Panc1 (cell line): ENCODE results near the gene IFFO2. TPM values are rescaled to one million over a fixed set of nuclear protein-coding genes. Genes with fewer than 3 reads are reported as not detected.

Source experiments
- ATAC-seq: fragments of 200-7000 bp; cut with Tn5 transposase; 2 replicates; pipeline ENCODE4 v1.9.1; 2020; ENCODE audit warnings: mild to moderate bottlenecking, moderate library complexity
- BruUV-seq: library from RNA; stranded (reverse); fragments of 400-500 nt; replicated peaks from 2 replicates; lab custom pipeline; 2021; lab: Mats Ljungman, UMichigan
- CTCF ChIA-PET: fragments of 300-600 bp; sonication (Branson Sonifier 250); formaldehyde crosslinking; loops from one replicate; lab custom pipeline; 2022; ENCODE audit warnings: antibody characterized with exemption; lab: Charles Lee
- POLR2A ChIA-PET: fragments of 300-600 bp; sonication (Branson Sonifier 250); formaldehyde crosslinking; loops from one replicate; lab custom pipeline; 2022; ENCODE audit warnings: antibody characterized with exemption; lab: Charles Lee
- DNase-seq: peaks from one replicate; pipeline ENCODE4 v3.0.0-alpha.2; 2010; ENCODE audit warnings: low read depth, low spot score
- H3K27ac ChIP-seq: 2 replicates; pipeline ENCODE4 v1.5.1; 2011; ENCODE audit warnings: mild to moderate bottlenecking, low read length, inconsistent platforms
- H3K27me3 ChIP-seq: fragments of 200-500 bp; sonication (Bioruptor generic); 2 replicates; pipeline ENCODE4 v1.6.0; 2014; ENCODE audit warnings: low read length, inconsistent platforms; ENCODE audit not compliant: control insufficient read depth, insufficient read depth
- H3K36me3 ChIP-seq: fragments of 200-500 bp; sonication (Bioruptor generic); 2 replicates; pipeline ENCODE4 v1.5.1; 2014; ENCODE audit warnings: inconsistent platforms, mild to moderate bottlenecking, low read length, moderate library complexity; ENCODE audit not compliant: control insufficient read depth, insufficient read depth
- H3K4me1 ChIP-seq: 2 replicates; pipeline ENCODE4 v1.5.1; 2011; ENCODE audit warnings: inconsistent platforms, mild to moderate bottlenecking, low read length, moderate library complexity; ENCODE audit not compliant: control insufficient read depth, insufficient read depth
- H3K4me3 ChIP-seq, 2 experiments: 2 replicates each; pipeline ENCODE4 v1.5.1; 2011 to 2012; ENCODE audit warnings: low read depth in 2 of 2, low read length in 2 of 2, mild to moderate bottlenecking in 2 of 2, inconsistent platforms in 1 of 2, moderate library complexity in 1 of 2
- H3K9me3 ChIP-seq: fragments of 200-500 bp; sonication (Bioruptor generic); 2 replicates; pipeline ENCODE4 v1.5.1; 2014; ENCODE audit warnings: low read depth, mild to moderate bottlenecking, inconsistent platforms, low read length, moderate library complexity; ENCODE audit not compliant: control insufficient read depth, insufficient read depth
- CTCF ChIP-seq: fragments of 450-650 bp; IDR thresholded peaks from 2 replicates; pipeline ENCODE4 v1.5.1; 2017; ENCODE audit warnings: mild to moderate bottlenecking
- POLR2AphosphoS5 ChIP-seq: IDR thresholded peaks from 2 replicates; pipeline ENCODE4 v1.6.1; 2012; ENCODE audit warnings: mild to moderate bottlenecking, low read depth, low read length, moderate library complexity
- REST ChIP-seq, 2 experiments: IDR thresholded peaks; 2 replicates each; pipeline ENCODE4 v1.6.1; 2011 to 2012; ENCODE audit warnings: low read depth in 2 of 2, control low read depth in 1 of 2, low read length in 1 of 2, mild to moderate bottlenecking in 1 of 2, moderate library complexity in 1 of 2; ENCODE audit not compliant: insufficient read depth in 1 of 2
- SIN3A ChIP-seq: IDR thresholded peaks from 2 replicates; pipeline ENCODE4 v1.6.1; 2012; ENCODE audit warnings: low read depth, mild to moderate bottlenecking, low read length, moderate library complexity, borderline replicate concordance; ENCODE audit not compliant: insufficient read depth
- TCF7L2 ChIP-seq: IDR thresholded peaks from 2 replicates; pipeline ENCODE4 v1.6.1; 2011; ENCODE audit warnings: mild to moderate bottlenecking, low read depth, low read length, inconsistent platforms
- in situ Hi-C: cut with HindIII; loops from 2 replicates; pipeline ENCODE4 v1.10.0; 2016; ENCODE audit warnings: low sequenced_read_pairs, low pct_unique_long_range_greater_than_20kb
- intact Hi-C: fragments of 100-400 bp; cut with micrococcal nuclease; formaldehyde crosslinking; loops from one replicate; pipeline ENCODE4 v1.10.0; 2022; ENCODE audit not compliant: unreplicated experiment
- total RNA-seq: library from RNA; stranded (reverse); gene quantifications from one replicate; pipeline ENCODE4 v1.2.1, GENCODE V29; 2021; ENCODE audit not compliant: unreplicated experiment

IFFO2 gene
- total RNA-seq, 1 experiment from 2014 or later, result 59.4 TPM

GRCh38 chr1:18967066-18967690 lies 10.7 kb upstream of the IFFO2 start:
- in situ Hi-C loops (no loop called here), intact Hi-C loops (no loop called here)
- ATAC-seq, result no peak
- ChIA-PET CTCF (interaction anchor here (0.5 kb wide), 1 partner anchor 9 kb away, joined by 3 read pairs; no protein-coding TSS in a partner anchor), POLR2A (no interaction called here)
- no peaks in the 10 kb centered on the region for H3K36me3 ChIP-seq
- TF ChIP-seq TCF7L2 (no peak), POLR2AphosphoS5 (no peak), SIN3A (no peak), CTCF (no peak), REST (IDR thresholded peaks at IDR 0.05; ENCODE audit: insufficient read depth in 1 of 2, low read depth in 2 of 2, low read length in 1 of 2) (no peak)
- BruUV-seq, result no TSS peak
- no peak overlapping the region for H3K4me3 ChIP-seq
- no peaks in the 10 kb centered on the region for H3K27me3 ChIP-seq
- 0 out of 2 replicates have a peak, but pooled peaks cover 4% of the 10 kb centered on the region for H3K4me1 ChIP-seq
- no peaks in the 10 kb centered on the region for H3K9me3 ChIP-seq
- H3K27ac ChIP-seq, result no peak overlapping the region
- no peak for DNase-seq

- CTCF ChIA-PET, result no interaction called here
- Histone ChIP-seq H3K27me3 (no peaks in the 10 kb centered on the region), H3K4me1 (no peaks in the 10 kb centered on the region), H3K36me3 (no peaks in the 10 kb centered on the region), H3K27ac (0 out of 2 replicates have a peak overlapping the region, but pooled peaks have one; percentile 18), H3K4me3 (no peak overlapping the region), H3K9me3 (no peaks in the 10 kb centered on the region)
- intact Hi-C loops (no loop called here), in situ Hi-C loops (no loop called here)
- POLR2A ChIA-PET, result no interaction called here
- TF ChIP-seq TCF7L2 (no peak), CTCF (no peak), SIN3A (no peak), POLR2AphosphoS5 (no peak), REST (IDR thresholded peaks at IDR 0.05; ENCODE audit: insufficient read depth in 1 of 2, low read depth in 2 of 2, low read length in 1 of 2) (no peak)
- DNase-seq (no peak), ATAC-seq (no peak; the same call in 1 of the 2 replicates)
- BruUV-seq, result no TSS peak
Observed at GRCh38 chr1:18965206-18966173, 9.0 kb upstream of the IFFO2 start.
